ENCODE measurements around the gene SESN3.

SESN3 gene

DNA sequence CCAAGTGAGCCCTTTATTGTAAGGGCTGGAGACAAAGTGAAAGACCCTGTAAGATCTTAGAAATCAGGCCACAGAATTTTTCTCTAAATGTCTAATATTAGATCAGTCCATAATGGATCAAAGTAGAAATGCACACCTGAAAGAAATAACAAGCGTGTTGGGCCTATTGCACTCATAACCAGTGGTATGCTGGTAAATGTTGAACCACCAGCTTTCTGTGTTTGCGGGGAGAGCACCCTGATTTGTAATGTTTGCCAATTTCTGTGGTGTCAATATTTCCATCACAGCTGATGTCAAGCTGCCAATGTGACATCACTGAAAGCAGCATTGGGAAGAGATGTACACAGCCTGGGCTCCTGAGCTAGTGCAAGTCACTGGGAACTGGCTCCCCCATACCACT, 95.1 kb downstream of the SESN3 start:
- H4K91ac ChIP-seq (ENCODE audit: low read length) = no peak overlapping the region
- no peak overlapping the region for H2BK5ac ChIP-seq (ENCODE audit: low read depth, low read length, poor library complexity, severe bottlenecking)
- H2AK5ac ChIP-seq (ENCODE audit: low read length, severe bottlenecking) = no peak overlapping the region
- no peak overlapping the region for H3K4me3 ChIP-seq (ENCODE audit: insufficient read depth in 1 of 2, low read depth in 1 of 2, low read length in 2 of 2)
- no peak overlapping the region for H2BK120ac ChIP-seq (ENCODE audit: low read depth, low read length)
- H3K36me3 ChIP-seq (ENCODE audit: control insufficient read depth in 1 of 2, insufficient read depth in 2 of 2, low read depth in 1 of 2, low read length in 2 of 2) = peaks cover 0 to 17% of the 10 kb centered on the region in 2 experiments
- peaks cover 0 to 9% of the 10 kb centered on the region in 2 experiments for H3K27me3 ChIP-seq (ENCODE audit: control insufficient read depth in 1 of 2, insufficient read depth in 1 of 2, low read length in 2 of 2)
- no peaks in the 10 kb centered on the region for H3K79me1 ChIP-seq (replicated peaks; ENCODE audit: low read length, poor library complexity, severe bottlenecking)
- H3K9me3 ChIP-seq (ENCODE audit: control insufficient read depth, low read length) = no peaks in the 10 kb centered on the region
- no peak overlapping the region for H2BK12ac ChIP-seq (ENCODE audit: low read length in 2 of 2)
- H3K4me2 ChIP-seq (ENCODE audit: low read length, poor library complexity, severe bottlenecking) = no peak overlapping the region
- H2AFZ ChIP-seq (ENCODE audit: low read depth, low read length) = no peak overlapping the region
- H3K27ac ChIP-seq (ENCODE audit: low read length, poor library complexity, severe bottlenecking) = no peak overlapping the region
- no peak overlapping the region for H3K23ac ChIP-seq (ENCODE audit: low read length in 2 of 2)
- no peak overlapping the region for H3K18ac ChIP-seq (ENCODE audit: low read depth in 1 of 2, low read length in 2 of 2)
- no peak overlapping the region for H3K9ac ChIP-seq (ENCODE audit: low read length)
- H3K4ac ChIP-seq (ENCODE audit: low read depth in 1 of 2, low read length in 2 of 2) = no peak overlapping the region
- 98% methylated on average over 2 of the region's 2 CpGs for WGBS
- H3K14ac ChIP-seq (ENCODE audit: low read length in 2 of 2) = no peak overlapping the region
- peaks cover 1% of the 10 kb centered on the region for H3K4me1 ChIP-seq (ENCODE audit: control insufficient read depth, insufficient read depth, low read depth, low read length)
- H2BK15ac ChIP-seq (ENCODE audit: low read depth, poor library complexity, severe bottlenecking) = no peak overlapping the region
- H4K8ac ChIP-seq (ENCODE audit: low read length) = no peak overlapping the region
- DNase-seq = no peak

DNA sequence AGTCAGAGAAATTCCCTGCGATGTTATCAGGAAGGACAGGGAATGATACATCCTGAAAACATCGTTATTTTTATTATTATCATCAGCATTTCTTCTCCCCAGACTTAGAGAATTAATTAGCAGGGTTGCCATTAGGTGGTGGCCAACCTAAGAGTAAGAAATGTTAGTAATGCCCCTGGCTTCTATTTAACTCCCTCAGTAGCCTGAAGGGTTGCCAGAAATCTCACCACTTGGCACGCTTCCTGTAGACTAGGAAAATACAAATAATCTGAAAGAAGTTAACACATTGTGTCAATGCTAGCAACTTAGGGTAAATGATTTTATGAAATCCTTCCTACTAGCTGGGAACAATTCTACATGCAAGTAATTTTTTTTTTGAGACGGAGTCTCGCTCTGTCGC, 95.8 kb downstream of the SESN3 start:
- Histone ChIP-seq H3K9ac (ENCODE audit: low read length) (peak overlapping the region; percentile 63), H2BK5ac (ENCODE audit: low read depth, low read length, poor library complexity, severe bottlenecking) (no peak overlapping the region), H3K4me2 (ENCODE audit: low read length, poor library complexity, severe bottlenecking) (no peak overlapping the region), H3K4me3 (ENCODE audit: insufficient read depth in 1 of 2, low read depth in 1 of 2, low read length in 2 of 2) (no peak overlapping the region), H4K91ac (ENCODE audit: low read length) (no peak overlapping the region), H3K27ac (ENCODE audit: low read length, poor library complexity, severe bottlenecking) (no peak overlapping the region), H3K14ac (ENCODE audit: low read length in 2 of 2) (no peak overlapping the region), H2AK5ac (ENCODE audit: low read length, severe bottlenecking) (no peak overlapping the region), H3K79me1 (replicated peaks; ENCODE audit: low read length, poor library complexity, severe bottlenecking) (no peaks in the 10 kb centered on the region), H2BK15ac (ENCODE audit: low read depth, poor library complexity, severe bottlenecking) (no peak overlapping the region), H2AFZ (ENCODE audit: low read depth, low read length) (no peak overlapping the region), H3K27me3 (ENCODE audit: control insufficient read depth in 1 of 2, insufficient read depth in 1 of 2, low read length in 2 of 2) (peaks cover 0 to 4% of the 10 kb centered on the region in 2 experiments), H3K23ac (ENCODE audit: low read length in 2 of 2) (no peak overlapping the region), H3K9me3 (ENCODE audit: control insufficient read depth, low read length) (no peaks in the 10 kb centered on the region), H2BK120ac (ENCODE audit: low read depth, low read length) (no peak overlapping the region), H2BK12ac (ENCODE audit: low read length in 2 of 2) (no peak overlapping the region), H4K8ac (ENCODE audit: low read length) (no peak overlapping the region), H3K4ac (ENCODE audit: low read depth in 1 of 2, low read length in 2 of 2) (no peak overlapping the region), H3K36me3 (ENCODE audit: control insufficient read depth in 1 of 2, insufficient read depth in 2 of 2, low read depth in 1 of 2, low read length in 2 of 2) (peaks cover 0 to 21% of the 10 kb centered on the region in 2 experiments), H3K4me1 (ENCODE audit: control insufficient read depth, insufficient read depth, low read depth, low read length) (peaks cover 1% of the 10 kb centered on the region), H3K18ac (ENCODE audit: low read depth in 1 of 2, low read length in 2 of 2) (no peak overlapping the region)
- 93% methylated on average over 3 of the region's 6 CpGs for WGBS
- no peak for DNase-seq

DNA sequence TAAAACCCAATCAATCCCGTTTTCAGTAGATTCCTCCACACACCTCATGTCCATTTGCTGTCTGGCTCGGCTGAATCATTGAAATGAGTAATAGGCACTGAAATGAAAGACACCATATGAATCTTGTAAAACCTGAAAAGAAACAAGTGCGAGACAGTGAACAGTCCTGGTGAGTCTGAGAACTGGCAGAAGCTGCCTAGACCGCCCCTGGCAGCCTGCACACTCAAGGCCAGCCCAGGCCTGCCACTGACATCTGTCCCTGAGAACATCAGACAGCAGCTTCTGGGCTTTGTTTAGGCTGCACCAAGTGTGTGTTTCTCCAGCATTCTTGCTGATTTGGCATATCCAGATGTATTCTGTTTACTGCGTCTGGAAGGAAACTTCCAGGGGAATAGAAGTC, 96.5 kb downstream of the SESN3 start:
- 19% methylated on average over 4 of the region's 5 CpGs for WGBS
- H3K79me1 ChIP-seq (replicated peaks; ENCODE audit: low read length, poor library complexity, severe bottlenecking) = no peaks in the 10 kb centered on the region
- H3K18ac ChIP-seq (ENCODE audit: low read depth in 1 of 2, low read length in 2 of 2) = no peak overlapping the region
- no peaks in the 10 kb centered on the region for H3K9me3 ChIP-seq (ENCODE audit: control insufficient read depth, low read length)
- H3K4ac ChIP-seq (ENCODE audit: low read depth in 1 of 2, low read length in 2 of 2) = no peak overlapping the region
- no peak overlapping the region for H3K4me2 ChIP-seq (ENCODE audit: low read length, poor library complexity, severe bottlenecking)
- no peak overlapping the region for H2BK12ac ChIP-seq (ENCODE audit: low read length in 2 of 2)
- peaks cover 1% of the 10 kb centered on the region for H3K4me1 ChIP-seq (ENCODE audit: control insufficient read depth, insufficient read depth, low read depth, low read length)
- H2AFZ ChIP-seq (ENCODE audit: low read depth, low read length) = no peak overlapping the region
- no peak overlapping the region for H2BK5ac ChIP-seq (ENCODE audit: low read depth, low read length, poor library complexity, severe bottlenecking)
- peak overlapping the region; percentile 51 for H4K8ac ChIP-seq (ENCODE audit: low read length)
- H3K14ac ChIP-seq (ENCODE audit: low read length in 2 of 2) = no peak overlapping the region
- H3K23ac ChIP-seq (ENCODE audit: low read length in 2 of 2) = no peak overlapping the region
- no peak overlapping the region for H2BK120ac ChIP-seq (ENCODE audit: low read depth, low read length)
- H3K9ac ChIP-seq (ENCODE audit: low read length) = peak overlapping the region; percentile 63
- H3K4me3 ChIP-seq (ENCODE audit: insufficient read depth in 1 of 2, low read depth in 1 of 2, low read length in 2 of 2) = peak overlapping the region in 1 of 2 experiments; percentile 30
- H4K91ac ChIP-seq (ENCODE audit: low read length) = no peak overlapping the region
- H2AK5ac ChIP-seq (ENCODE audit: low read length, severe bottlenecking) = no peak overlapping the region
- peaks cover 0 to 28% of the 10 kb centered on the region in 2 experiments for H3K36me3 ChIP-seq (ENCODE audit: control insufficient read depth in 1 of 2, insufficient read depth in 2 of 2, low read depth in 1 of 2, low read length in 2 of 2)
- H3K27me3 ChIP-seq (ENCODE audit: control insufficient read depth in 1 of 2, insufficient read depth in 1 of 2, low read length in 2 of 2) = no peaks in the 10 kb centered on the region
- H3K27ac ChIP-seq (ENCODE audit: low read length, poor library complexity, severe bottlenecking) = no peak overlapping the region
- peak; percentile 64 for DNase-seq
- no peak overlapping the region for H2BK15ac ChIP-seq (ENCODE audit: low read depth, poor library complexity, severe bottlenecking)

DNA sequence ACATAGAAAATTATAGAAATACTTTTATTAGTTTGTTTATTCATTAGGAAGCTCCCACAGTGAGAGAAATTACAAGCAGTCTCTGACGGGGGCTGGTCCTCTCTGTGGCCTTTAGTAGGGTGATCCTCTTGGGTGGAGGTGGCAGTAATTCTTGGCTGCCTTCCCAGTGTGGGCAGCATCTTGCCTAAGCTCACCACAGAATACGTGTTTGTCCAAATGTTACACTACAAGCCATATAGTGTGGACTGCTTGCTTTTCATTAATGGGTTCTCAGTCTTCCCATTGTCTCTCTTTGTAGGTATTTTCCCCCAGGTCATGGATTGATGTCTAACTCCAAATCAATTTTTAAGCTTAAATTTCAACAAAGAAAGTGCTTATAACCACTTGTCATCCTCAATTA, 98.0 kb downstream of the SESN3 start:
- WGBS = 96% methylated on average over 2 of the region's 2 CpGs
- Histone ChIP-seq H2BK120ac (ENCODE audit: low read depth, low read length) (no peak overlapping the region), H2BK15ac (ENCODE audit: low read depth, poor library complexity, severe bottlenecking) (no peak overlapping the region), H2BK5ac (ENCODE audit: low read depth, low read length, poor library complexity, severe bottlenecking) (no peak overlapping the region), H3K9ac (ENCODE audit: low read length) (no peak overlapping the region), H3K23ac (ENCODE audit: low read length in 2 of 2) (no peak overlapping the region), H3K27ac (ENCODE audit: low read length, poor library complexity, severe bottlenecking) (no peak overlapping the region), H3K36me3 (ENCODE audit: control insufficient read depth in 1 of 2, insufficient read depth in 2 of 2, low read depth in 1 of 2, low read length in 2 of 2) (peaks cover 3 to 42% of the 10 kb centered on the region in 2 experiments), H2BK12ac (ENCODE audit: low read length in 2 of 2) (no peak overlapping the region), H3K27me3 (ENCODE audit: control insufficient read depth in 1 of 2, insufficient read depth in 1 of 2, low read length in 2 of 2) (no peaks in the 10 kb centered on the region), H3K4me2 (ENCODE audit: low read length, poor library complexity, severe bottlenecking) (no peak overlapping the region), H3K4me3 (ENCODE audit: insufficient read depth in 1 of 2, low read depth in 1 of 2, low read length in 2 of 2) (no peak overlapping the region), H2AFZ (ENCODE audit: low read depth, low read length) (no peak overlapping the region), H3K79me1 (replicated peaks; ENCODE audit: low read length, poor library complexity, severe bottlenecking) (no peaks in the 10 kb centered on the region), H4K8ac (ENCODE audit: low read length) (no peak overlapping the region), H3K18ac (ENCODE audit: low read depth in 1 of 2, low read length in 2 of 2) (no peak overlapping the region), H4K91ac (ENCODE audit: low read length) (no peak overlapping the region), H2AK5ac (ENCODE audit: low read length, severe bottlenecking) (no peak overlapping the region), H3K14ac (ENCODE audit: low read length in 2 of 2) (no peak overlapping the region), H3K4ac (ENCODE audit: low read depth in 1 of 2, low read length in 2 of 2) (no peak overlapping the region), H3K9me3 (ENCODE audit: control insufficient read depth, low read length) (no peaks in the 10 kb centered on the region), H3K4me1 (ENCODE audit: control insufficient read depth, insufficient read depth, low read depth, low read length) (peaks cover 1% of the 10 kb centered on the region)
- no peak for DNase-seq
